ENCODE measurements around the gene FAIM2.
A peak's percentile ranks its signal among the peaks of the same experiment; 100 is the strongest.

Gene FAIM2

GRCh38 chr12:49894751-49895148 lies 8.9 kb downstream of the FAIM2 start:
- 79% methylated on average over 5 of the region's 5 CpGs for WGBS (ENCODE audit: insufficient coverage)
- no peaks in the 10 kb centered on the region for H3K9me3 ChIP-seq (ENCODE audit: control extremely low read depth in 1 of 5, control insufficient read depth in 4 of 5, insufficient read depth in 2 of 5, low read depth in 1 of 5, low read length in 4 of 5)
- peaks cover 0 to 6% (median 2%) of the 10 kb centered on the region in 4 experiments for H3K4me1 ChIP-seq (ENCODE audit: control extremely low read depth in 1 of 4, control insufficient read depth in 4 of 4, insufficient read depth in 4 of 4, low read length in 3 of 4)
- H3K36me3 ChIP-seq (ENCODE audit: control insufficient read depth in 4 of 4, insufficient read depth in 4 of 4, low read length in 3 of 4), result no peaks in the 10 kb centered on the region
- ChIA-PET POLR2A (no interaction called here), CTCF (interaction anchor here (0.9 to 1.3 kb wide), 2 partner anchors 21 to 25 kb away, joined by 3 to 4 read pairs; no protein-coding TSS in a partner anchor)
- no peak overlapping the region for H3K27ac ChIP-seq (ENCODE audit: insufficient read depth in 1 of 2, low read depth in 1 of 2, low read length in 2 of 2, poor library complexity in 1 of 2, severe bottlenecking in 2 of 2)
- DNase-seq, result no peak
- peaks cover 0 to 9% (median 0%) of the 10 kb centered on the region in 5 experiments for H3K27me3 ChIP-seq (replicated peaks in 2 of 5; ENCODE audit: control insufficient read depth in 4 of 5, insufficient read depth in 5 of 5, low read length in 4 of 5)
- H3K4me3 ChIP-seq (ENCODE audit: control insufficient read depth in 1 of 7, extremely low read depth in 1 of 7, insufficient read depth in 4 of 7, low read depth in 2 of 7, low read length in 6 of 7), result no peak overlapping the region

- ChIA-PET POLR2A (no interaction called here), CTCF (interaction anchor here (0.9 to 1.3 kb wide), 2 partner anchors 22 to 24 kb away, joined by 3 to 4 read pairs; no protein-coding TSS in a partner anchor)
- 100% methylated on average over 4 of the region's 10 CpGs for WGBS (ENCODE audit: insufficient coverage)
- Histone ChIP-seq H3K4me1 (ENCODE audit: control extremely low read depth in 1 of 4, control insufficient read depth in 4 of 4, insufficient read depth in 4 of 4, low read length in 3 of 4) (peaks cover 0 to 6% (median 2%) of the 10 kb centered on the region in 4 experiments), H3K36me3 (ENCODE audit: control insufficient read depth in 4 of 4, insufficient read depth in 4 of 4, low read length in 3 of 4) (no peaks in the 10 kb centered on the region), H3K4me3 (ENCODE audit: control insufficient read depth in 1 of 7, extremely low read depth in 1 of 7, insufficient read depth in 4 of 7, low read depth in 2 of 7, low read length in 6 of 7) (no peak overlapping the region), H3K9me3 (ENCODE audit: control extremely low read depth in 1 of 5, control insufficient read depth in 4 of 5, insufficient read depth in 2 of 5, low read depth in 1 of 5, low read length in 4 of 5) (no peaks in the 10 kb centered on the region), H3K27me3 (replicated peaks in 2 of 5; ENCODE audit: control insufficient read depth in 4 of 5, insufficient read depth in 5 of 5, low read length in 4 of 5) (peaks cover 0 to 6% (median 0%) of the 10 kb centered on the region in 5 experiments), H3K27ac (ENCODE audit: insufficient read depth in 1 of 2, low read depth in 1 of 2, low read length in 2 of 2, poor library complexity in 1 of 2, severe bottlenecking in 2 of 2) (no peak overlapping the region)
- peak; percentile 33 to 75 (median 72) for DNase-seq
Observed at GRCh38 chr12:49893753-49894750, 9.6 kb downstream of the FAIM2 start.

GRCh38 chr12:49892732-49893317 lies 10.9 kb downstream of the FAIM2 start:
- H3K27ac ChIP-seq (ENCODE audit: insufficient read depth in 1 of 2, low read depth in 1 of 2, low read length in 2 of 2, poor library complexity in 1 of 2, severe bottlenecking in 2 of 2), result no peak overlapping the region
- peaks cover 0 to 4% (median 0%) of the 10 kb centered on the region in 5 experiments for H3K27me3 ChIP-seq (replicated peaks in 2 of 5; ENCODE audit: control insufficient read depth in 4 of 5, insufficient read depth in 5 of 5, low read length in 4 of 5)
- H3K4me3 ChIP-seq (ENCODE audit: control insufficient read depth in 1 of 7, extremely low read depth in 1 of 7, insufficient read depth in 4 of 7, low read depth in 2 of 7, low read length in 6 of 7), result no peak overlapping the region
- no peaks in the 10 kb centered on the region for H3K9me3 ChIP-seq (ENCODE audit: control extremely low read depth in 1 of 5, control insufficient read depth in 4 of 5, insufficient read depth in 2 of 5, low read depth in 1 of 5, low read length in 4 of 5)
- POLR2A ChIA-PET, result no interaction called here
- peaks cover 0 to 6% (median 2%) of the 10 kb centered on the region in 4 experiments for H3K4me1 ChIP-seq (ENCODE audit: control extremely low read depth in 1 of 4, control insufficient read depth in 4 of 4, insufficient read depth in 4 of 4, low read length in 3 of 4)
- CTCF ChIA-PET, result interaction anchor here (1.6 to 2.3 kb wide), 2 partner anchors 9 to 27 kb away, joined by 7 to 8 read pairs; no protein-coding TSS in a partner anchor
- WGBS (ENCODE audit: insufficient coverage), result 89% methylated on average over 3 of the region's 3 CpGs
- no peak for DNase-seq
- no peaks in the 10 kb centered on the region for H3K36me3 ChIP-seq (ENCODE audit: control insufficient read depth in 4 of 4, insufficient read depth in 4 of 4, low read length in 3 of 4)

GRCh38 chr12:49892084-49892731 lies 11.5 kb downstream of the FAIM2 start:
- Histone ChIP-seq H3K9me3 (ENCODE audit: control extremely low read depth in 1 of 5, control insufficient read depth in 4 of 5, insufficient read depth in 2 of 5, low read depth in 1 of 5, low read length in 4 of 5) (no peaks in the 10 kb centered on the region), H3K4me1 (ENCODE audit: control extremely low read depth in 1 of 4, control insufficient read depth in 4 of 4, insufficient read depth in 4 of 4, low read length in 3 of 4) (peaks cover 0 to 6% (median 2%) of the 10 kb centered on the region in 4 experiments), H3K4me3 (ENCODE audit: control insufficient read depth in 1 of 7, extremely low read depth in 1 of 7, insufficient read depth in 4 of 7, low read depth in 2 of 7, low read length in 6 of 7) (no peak overlapping the region), H3K27ac (ENCODE audit: insufficient read depth in 1 of 2, low read depth in 1 of 2, low read length in 2 of 2, poor library complexity in 1 of 2, severe bottlenecking in 2 of 2) (no peak overlapping the region), H3K27me3 (replicated peaks in 2 of 5; ENCODE audit: control insufficient read depth in 4 of 5, insufficient read depth in 5 of 5, low read length in 4 of 5) (peaks cover 0 to 7% (median 3%) of the 10 kb centered on the region in 5 experiments), H3K36me3 (ENCODE audit: control insufficient read depth in 4 of 4, insufficient read depth in 4 of 4, low read length in 3 of 4) (no peaks in the 10 kb centered on the region)
- no peak for DNase-seq
- ChIA-PET CTCF (interaction anchor here (0.9 to 2.3 kb wide), 3 partner anchors 9 to 51 kb away, joined by 3 to 8 read pairs (median 7); no protein-coding TSS in a partner anchor), POLR2A (no interaction called here)
- 90% methylated on average over 10 of the region's 10 CpGs for WGBS (ENCODE audit: insufficient coverage)

GRCh38 chr12:49891476-49891875 lies 12.2 kb downstream of the FAIM2 start:
- H3K36me3 ChIP-seq (ENCODE audit: control insufficient read depth in 4 of 4, insufficient read depth in 4 of 4, low read length in 3 of 4), result no peaks in the 10 kb centered on the region
- WGBS (ENCODE audit: insufficient coverage), result 95% methylated on average over 6 of the region's 6 CpGs
- ChIA-PET CTCF (interaction anchor here (0.9 to 2.3 kb wide), 4 partner anchors 10 to 76 kb away, joined by 3 to 8 read pairs (median 5); no protein-coding TSS in a partner anchor), POLR2A (no interaction called here)
- H3K27me3 ChIP-seq (replicated peaks in 2 of 5; ENCODE audit: control insufficient read depth in 4 of 5, insufficient read depth in 5 of 5, low read length in 4 of 5), result peaks cover 0 to 10% (median 3%) of the 10 kb centered on the region in 5 experiments
- no peak overlapping the region for H3K4me3 ChIP-seq (ENCODE audit: control insufficient read depth in 1 of 7, extremely low read depth in 1 of 7, insufficient read depth in 4 of 7, low read depth in 2 of 7, low read length in 6 of 7)
- no peak overlapping the region for H3K27ac ChIP-seq (ENCODE audit: insufficient read depth in 1 of 2, low read depth in 1 of 2, low read length in 2 of 2, poor library complexity in 1 of 2, severe bottlenecking in 2 of 2)
- no peak for DNase-seq
- H3K4me1 ChIP-seq (ENCODE audit: control extremely low read depth in 1 of 4, control insufficient read depth in 4 of 4, insufficient read depth in 4 of 4, low read length in 3 of 4), result peaks cover 0 to 6% (median 2%) of the 10 kb centered on the region in 4 experiments
- H3K9me3 ChIP-seq (ENCODE audit: control extremely low read depth in 1 of 5, control insufficient read depth in 4 of 5, insufficient read depth in 2 of 5, low read depth in 1 of 5, low read length in 4 of 5), result no peaks in the 10 kb centered on the region

- WGBS (ENCODE audit: insufficient coverage), result 94% methylated on average over 2 of the region's 2 CpGs
- Histone ChIP-seq H3K4me3 (ENCODE audit: control insufficient read depth in 1 of 7, extremely low read depth in 1 of 7, insufficient read depth in 4 of 7, low read depth in 2 of 7, low read length in 6 of 7) (no peak overlapping the region), H3K27ac (ENCODE audit: insufficient read depth in 1 of 2, low read depth in 1 of 2, low read length in 2 of 2, poor library complexity in 1 of 2, severe bottlenecking in 2 of 2) (no peak overlapping the region), H3K9me3 (ENCODE audit: control extremely low read depth in 1 of 5, control insufficient read depth in 4 of 5, insufficient read depth in 2 of 5, low read depth in 1 of 5, low read length in 4 of 5) (no peaks in the 10 kb centered on the region), H3K36me3 (ENCODE audit: control insufficient read depth in 4 of 4, insufficient read depth in 4 of 4, low read length in 3 of 4) (no peaks in the 10 kb centered on the region), H3K27me3 (replicated peaks in 2 of 5; ENCODE audit: control insufficient read depth in 4 of 5, insufficient read depth in 5 of 5, low read length in 4 of 5) (peaks cover 0 to 11% (median 3%) of the 10 kb centered on the region in 5 experiments), H3K4me1 (ENCODE audit: control extremely low read depth in 1 of 4, control insufficient read depth in 4 of 4, insufficient read depth in 4 of 4, low read length in 3 of 4) (peaks cover 0 to 6% (median 2%) of the 10 kb centered on the region in 4 experiments)
- ChIA-PET CTCF (interaction anchor here (1.0 to 2.3 kb wide), 2 partner anchors 10 to 76 kb away, joined by 3 to 7 read pairs; no protein-coding TSS in a partner anchor), POLR2A (no interaction called here)
- no peak for DNase-seq
Observed at GRCh38 chr12:49891012-49891411, 12.7 kb downstream of the FAIM2 start.

Measured in common myeloid progenitor, CD34-positive (primary cell).